IPS-18a (cell line): ENCODE measurements around the gene ATG101.

ENCODE experiments used
- H3K27ac ChIP-seq: one replicate; pipeline ENCODE4 v1.5.1; 2013; ENCODE audit warnings: low read length
- H3K27me3 ChIP-seq: one replicate; pipeline ENCODE4 v1.6.1; 2013; ENCODE audit warnings: mild to moderate bottlenecking, low read length; ENCODE audit not compliant: control insufficient read depth, insufficient read depth
- H3K36me3 ChIP-seq: one replicate; pipeline ENCODE4 v1.6.1; 2013; ENCODE audit warnings: low read depth, low read length; ENCODE audit not compliant: control insufficient read depth
- H3K4me1 ChIP-seq: one replicate; pipeline ENCODE4 v1.6.1; 2013; ENCODE audit warnings: low read depth, low read length; ENCODE audit not compliant: control insufficient read depth
- H3K4me3 ChIP-seq: one replicate; pipeline ENCODE4 v1.5.1; 2013; ENCODE audit warnings: low read length
- H3K9ac ChIP-seq: one replicate; pipeline ENCODE4 v1.6.1; 2013; ENCODE audit warnings: mild to moderate bottlenecking, low read length, moderate library complexity
- H3K9me3 ChIP-seq: one replicate; pipeline ENCODE4 v1.6.1; 2013; ENCODE audit warnings: low read depth, low read length; ENCODE audit not compliant: control insufficient read depth

The ATG101 gene

DNA sequence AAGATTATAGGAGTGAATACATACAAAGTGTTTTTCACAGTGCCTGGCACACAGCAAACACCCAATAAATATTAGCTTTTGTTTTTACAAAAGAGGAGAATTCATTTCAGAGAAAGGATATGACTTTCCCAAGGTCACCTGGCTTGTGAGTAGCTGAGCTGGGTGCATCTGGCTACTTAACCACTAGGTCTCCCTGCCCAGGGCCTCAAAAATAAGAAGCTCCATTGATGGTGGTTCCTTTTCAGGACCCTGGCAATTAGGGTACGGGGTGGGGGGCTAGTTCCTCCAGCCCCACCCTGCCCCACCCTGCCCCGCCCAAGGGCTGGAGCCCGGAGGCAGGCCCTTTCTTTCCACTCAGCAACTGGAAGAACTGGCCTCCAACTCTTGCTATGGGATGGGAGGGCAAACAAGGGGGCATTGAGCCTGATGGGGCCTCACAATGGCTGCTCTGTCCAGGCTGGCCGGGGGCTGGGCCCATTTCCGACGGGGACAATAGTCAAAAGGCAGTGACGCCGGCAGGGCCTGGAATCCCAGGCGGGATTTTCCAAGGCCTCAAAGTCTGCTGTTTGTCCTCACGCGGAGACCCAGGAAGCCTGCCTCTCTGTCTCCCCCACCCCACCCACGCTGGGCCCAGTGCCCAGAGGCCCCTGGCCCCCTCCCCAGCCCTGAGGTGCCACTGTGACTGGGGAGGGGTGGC, 8.2 kb upstream of the ATG101 start:
- H3K4me3 ChIP-seq = no peak overlapping the region
- no peaks in the 10 kb centered on the region for H3K27me3 ChIP-seq
- H3K4me1 ChIP-seq = no peaks in the 10 kb centered on the region
- H3K9ac ChIP-seq = no peak overlapping the region
- no peak overlapping the region for H3K27ac ChIP-seq
- H3K9me3 ChIP-seq = no peaks in the 10 kb centered on the region
- H3K36me3 ChIP-seq = peaks cover 14% of the 10 kb centered on the region

DNA sequence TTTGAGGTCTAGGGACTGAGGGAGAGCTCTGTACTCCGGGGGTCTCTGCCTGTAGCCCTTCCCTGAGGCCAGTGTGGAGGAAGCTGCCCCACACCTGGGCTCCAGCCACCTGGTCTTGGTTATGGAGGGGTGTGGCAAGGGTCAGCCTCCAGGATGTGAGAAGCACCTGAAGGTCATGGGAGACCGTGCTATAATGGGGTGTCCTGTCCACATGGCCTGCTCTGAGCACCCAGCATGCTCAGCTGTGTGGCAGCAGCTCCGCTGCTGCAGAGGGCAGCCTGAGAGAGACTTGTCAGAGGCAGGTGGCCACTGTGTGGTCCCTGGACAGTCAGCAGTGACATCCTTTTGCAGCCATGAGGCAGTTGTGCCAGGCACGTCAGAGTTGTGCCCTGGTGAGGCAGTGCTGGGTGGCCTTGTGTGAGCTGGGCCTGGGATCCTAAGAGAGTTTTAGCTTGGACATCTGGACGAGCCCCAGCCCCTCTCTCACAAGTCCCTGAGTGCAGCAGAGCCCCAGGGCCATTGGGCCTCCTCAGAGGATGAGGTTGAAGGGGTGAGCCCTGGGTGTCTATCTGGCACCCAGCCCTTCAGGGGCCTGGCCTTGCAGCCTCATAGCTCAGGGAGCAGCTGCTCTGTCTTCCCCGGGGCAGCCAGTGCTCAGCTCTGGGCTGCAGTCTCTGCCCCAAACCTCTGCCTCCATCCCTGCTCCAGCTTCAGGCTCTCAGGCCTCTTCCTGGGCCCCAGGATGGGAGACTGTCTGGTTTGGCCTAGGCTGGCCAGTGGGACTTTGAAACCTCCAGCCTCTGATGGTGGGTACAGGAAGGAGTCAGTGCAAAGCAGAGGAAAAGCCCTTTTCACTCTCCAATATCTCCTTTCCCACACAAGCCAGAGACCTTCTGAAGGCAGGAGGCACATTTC, 7.4 kb upstream of the ATG101 start:
- Histone ChIP-seq H3K4me1 (no peaks in the 10 kb centered on the region), H3K9me3 (no peaks in the 10 kb centered on the region), H3K9ac (no peak overlapping the region), H3K4me3 (no peak overlapping the region), H3K27me3 (no peaks in the 10 kb centered on the region), H3K36me3 (peaks cover 7% of the 10 kb centered on the region), H3K27ac (no peak overlapping the region)

DNA sequence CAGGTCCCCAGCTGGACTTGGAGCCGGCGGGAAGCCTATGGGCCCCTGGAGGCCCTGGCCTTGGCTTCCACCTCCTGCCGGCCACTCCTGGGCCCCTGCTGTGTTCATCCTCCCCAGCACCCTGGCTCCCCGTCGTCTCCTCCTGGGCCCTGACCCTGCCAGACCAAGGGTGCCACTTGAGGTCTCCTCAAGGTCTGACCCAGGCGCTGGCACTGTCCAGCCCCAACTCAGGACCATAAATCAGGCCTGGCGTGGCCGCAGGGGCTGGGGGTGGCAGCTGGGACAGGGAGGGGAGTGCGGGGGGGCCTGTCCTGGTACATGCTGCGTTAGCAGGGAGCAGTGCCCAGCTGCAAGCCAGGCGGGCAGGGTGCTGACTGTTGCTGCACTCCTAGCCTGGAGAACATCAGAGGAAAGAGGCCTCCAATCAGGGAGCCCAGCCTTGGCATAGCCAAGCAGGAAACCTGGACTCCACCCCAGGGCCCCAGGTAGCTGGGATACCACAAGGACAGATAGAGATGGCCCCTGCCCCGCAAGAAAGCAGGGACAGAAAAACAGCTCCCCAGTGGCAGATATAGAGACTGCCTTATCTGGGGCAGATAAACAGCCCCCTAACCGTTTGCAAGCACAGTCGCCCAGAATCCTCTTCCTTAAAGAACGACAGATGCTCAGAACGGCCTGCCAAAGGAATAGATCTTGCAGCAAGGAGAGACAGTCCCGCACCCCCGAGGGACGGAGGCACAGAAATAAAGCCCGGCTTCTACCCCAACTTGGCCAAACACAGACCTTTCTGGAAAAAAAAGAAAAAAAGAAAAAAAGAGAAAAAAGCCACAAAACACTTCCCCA, 6.5 kb upstream of the ATG101 start:
- Histone ChIP-seq H3K4me3 (no peak overlapping the region), H3K9ac (no peak overlapping the region), H3K4me1 (no peaks in the 10 kb centered on the region), H3K27me3 (no peaks in the 10 kb centered on the region), H3K36me3 (peaks cover 7% of the 10 kb centered on the region), H3K27ac (no peak overlapping the region), H3K9me3 (no peaks in the 10 kb centered on the region)

DNA sequence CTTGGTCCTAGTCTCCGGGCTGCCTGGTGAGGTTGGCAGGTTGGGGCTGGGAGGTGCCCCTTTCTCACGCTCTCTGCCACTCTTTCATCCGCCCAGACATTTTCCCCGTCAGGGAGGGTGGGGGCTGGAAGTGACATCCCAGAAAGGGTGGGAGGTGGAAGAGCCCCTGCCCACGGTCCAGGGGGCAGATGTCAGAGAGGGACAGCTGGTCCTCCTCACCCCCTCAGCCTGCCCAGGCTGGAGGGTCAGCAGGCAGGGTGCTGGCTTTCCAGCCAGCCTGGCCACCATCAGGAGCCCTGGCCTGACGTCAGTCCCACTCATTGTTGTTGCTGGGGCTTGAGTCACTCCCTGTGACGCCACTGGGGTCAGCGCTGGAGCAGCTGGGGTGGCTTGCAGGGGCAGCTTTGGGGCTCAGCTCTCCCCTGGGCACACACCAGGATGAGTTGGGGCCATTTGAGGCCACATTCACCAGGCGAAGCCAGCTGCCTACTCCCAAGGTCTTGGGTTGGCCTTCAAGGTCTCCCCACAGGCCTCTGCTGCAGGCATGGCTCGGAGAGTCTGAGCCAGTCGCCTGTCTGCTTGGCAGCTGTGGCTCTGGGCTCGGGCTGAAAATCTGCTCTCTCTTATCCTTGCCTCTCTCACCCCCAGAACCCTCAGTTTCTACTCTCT, 5.7 kb upstream of the ATG101 start:
- no peak overlapping the region for H3K27ac ChIP-seq
- H3K36me3 ChIP-seq = peaks cover 3% of the 10 kb centered on the region
- H3K27me3 ChIP-seq = no peaks in the 10 kb centered on the region
- H3K9ac ChIP-seq = no peak overlapping the region
- no peak overlapping the region for H3K4me3 ChIP-seq
- no peaks in the 10 kb centered on the region for H3K9me3 ChIP-seq
- peaks cover 2% of the 10 kb centered on the region for H3K4me1 ChIP-seq

DNA sequence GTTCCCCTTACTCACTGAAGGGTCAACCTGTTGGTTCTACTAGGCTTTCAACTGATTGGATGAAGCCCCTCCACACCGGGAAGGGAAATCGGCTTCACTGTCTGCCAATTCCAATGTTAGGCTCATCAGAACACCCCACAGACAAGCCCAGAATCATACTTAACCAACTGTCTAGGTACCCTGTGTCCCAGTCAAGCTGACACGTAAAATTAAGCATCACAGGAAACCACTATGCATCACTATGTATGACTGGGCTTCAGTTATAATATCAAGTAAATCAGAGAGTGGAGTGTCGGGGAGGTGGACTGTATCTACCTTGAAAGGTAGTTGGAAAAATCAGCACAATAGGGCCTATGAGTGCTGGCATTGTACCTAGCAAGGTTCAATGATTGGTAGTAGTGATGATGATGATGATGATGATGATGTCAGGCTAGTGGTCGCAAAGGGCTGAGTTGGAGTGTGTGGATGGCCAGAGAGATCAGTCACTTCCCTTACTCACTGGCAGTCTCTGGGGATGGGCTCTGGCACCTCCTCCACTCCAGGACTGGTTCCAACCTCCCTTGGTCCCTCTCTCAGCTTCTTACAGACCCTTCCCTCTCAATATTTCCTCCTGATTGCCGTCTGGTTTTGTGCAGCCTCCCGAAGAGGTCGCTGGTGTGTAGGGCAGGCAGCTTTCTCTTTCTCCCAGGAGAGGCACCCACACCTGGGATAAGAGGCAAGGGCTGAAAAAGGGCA, 3.3 kb upstream of the ATG101 start:
- Histone ChIP-seq H3K27me3 (no peaks in the 10 kb centered on the region), H3K36me3 (no peaks in the 10 kb centered on the region), H3K27ac (no peak overlapping the region), H3K4me1 (peaks cover 14% of the 10 kb centered on the region), H3K9me3 (no peaks in the 10 kb centered on the region), H3K4me3 (no peak overlapping the region), H3K9ac (no peak overlapping the region)

DNA sequence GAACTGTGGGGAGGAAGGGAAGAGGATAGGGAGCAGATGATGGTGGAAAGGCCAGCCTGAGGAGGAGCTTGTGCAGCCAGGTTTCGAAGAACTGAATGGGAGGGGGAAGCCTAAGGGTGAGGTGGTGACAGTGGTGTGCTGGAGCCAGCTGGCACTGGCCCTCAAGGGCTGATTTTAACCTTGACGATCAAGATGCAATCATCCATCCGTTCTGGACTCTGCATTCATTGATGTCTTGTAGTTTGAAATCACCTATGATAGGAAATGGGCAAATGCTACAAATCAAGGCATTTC, 2.8 kb upstream of the ATG101 start:
- peaks cover 14% of the 10 kb centered on the region for H3K4me1 ChIP-seq
- H3K27me3 ChIP-seq = no peaks in the 10 kb centered on the region
- H3K27ac ChIP-seq = no peak overlapping the region
- no peak overlapping the region for H3K9ac ChIP-seq
- no peak overlapping the region for H3K4me3 ChIP-seq
- no peaks in the 10 kb centered on the region for H3K9me3 ChIP-seq
- peaks cover 2% of the 10 kb centered on the region for H3K36me3 ChIP-seq

DNA sequence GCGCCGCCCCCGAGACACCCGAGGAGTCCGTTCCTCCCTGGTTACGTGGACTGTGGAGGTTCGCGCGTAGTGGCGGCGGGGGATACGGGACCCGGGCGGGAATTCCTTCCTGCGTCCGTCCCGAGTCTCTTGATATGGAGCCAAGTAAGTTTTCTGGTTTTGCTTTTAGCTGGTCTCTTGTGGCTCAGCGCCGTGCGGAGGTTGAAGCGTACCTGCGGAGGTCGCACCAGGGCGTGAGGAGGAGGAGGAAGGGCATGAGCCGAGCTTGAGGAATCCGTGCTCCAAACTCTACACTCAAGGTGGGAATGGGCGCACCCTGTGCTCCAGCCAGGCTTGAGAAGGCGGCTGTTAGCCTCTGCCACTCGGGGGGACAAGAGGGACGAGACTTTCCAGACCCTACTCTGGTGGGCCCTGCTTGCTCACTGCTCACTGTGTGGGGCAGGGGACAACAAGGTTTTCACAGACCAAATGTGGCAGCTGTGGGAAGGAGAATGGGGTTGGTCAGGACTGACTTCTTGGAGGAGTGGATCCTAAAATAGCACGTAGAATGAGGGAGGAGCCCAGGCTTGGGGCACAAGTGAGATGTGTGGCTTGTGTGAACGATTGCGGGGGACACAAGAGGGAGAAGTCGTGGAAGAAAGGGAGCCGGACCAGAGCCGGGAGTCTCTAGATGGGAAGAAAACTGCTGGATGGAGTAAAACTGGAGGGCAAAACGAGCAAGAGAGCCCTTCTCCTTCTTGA, 577 bp downstream of the ATG101 start:
- Histone ChIP-seq H3K36me3 (peaks cover 32% of the 10 kb centered on the region), H3K9me3 (no peaks in the 10 kb centered on the region), H3K4me1 (peaks cover 14% of the 10 kb centered on the region), H3K4me3 (peak overlapping the region; percentile 97), H3K27ac (peak overlapping the region; percentile 100), H3K27me3 (no peaks in the 10 kb centered on the region), H3K9ac (peak overlapping the region; percentile 95)

DNA sequence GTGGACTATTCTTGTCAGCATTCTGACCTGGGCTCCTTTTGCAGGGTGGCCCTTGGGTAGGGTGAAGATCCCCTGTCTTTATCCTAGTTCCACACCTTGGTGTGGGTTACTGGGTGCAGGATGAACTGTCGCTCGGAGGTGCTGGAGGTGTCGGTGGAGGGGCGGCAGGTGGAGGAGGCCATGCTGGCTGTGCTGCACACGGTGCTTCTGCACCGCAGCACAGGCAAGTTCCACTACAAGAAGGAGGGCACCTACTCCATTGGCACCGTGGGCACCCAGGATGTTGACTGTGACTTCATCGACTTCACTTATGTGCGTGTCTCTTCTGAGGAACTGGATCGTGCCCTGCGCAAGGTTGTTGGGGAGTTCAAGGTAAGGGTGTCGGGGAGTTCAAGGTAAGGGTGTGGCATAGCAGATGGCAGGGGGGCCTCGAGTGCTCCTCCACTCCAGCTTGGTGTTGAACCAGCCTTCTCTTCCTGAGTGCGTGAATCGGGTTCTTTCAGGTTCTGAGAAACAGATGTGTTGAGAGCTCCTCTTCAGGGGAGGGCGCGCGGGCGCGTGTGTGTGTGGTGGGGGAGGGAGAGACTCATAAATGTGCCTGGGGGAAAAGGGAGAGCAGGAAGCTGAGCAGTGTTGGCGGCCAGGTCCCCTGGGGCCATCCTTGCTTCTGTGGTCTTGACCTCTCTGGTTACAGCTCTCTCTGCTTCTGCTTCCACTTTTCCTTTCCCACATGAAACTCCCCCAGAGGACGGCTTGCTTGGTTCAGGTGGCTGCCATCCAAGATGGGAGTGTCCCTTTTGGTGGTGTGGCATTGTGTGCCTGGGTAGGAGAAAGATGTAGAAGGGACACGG, 4.0 kb downstream of the ATG101 start:
- H3K36me3 ChIP-seq = peaks cover 61% of the 10 kb centered on the region
- no peak overlapping the region for H3K9ac ChIP-seq
- H3K4me3 ChIP-seq = no peak overlapping the region
- peaks cover 14% of the 10 kb centered on the region for H3K4me1 ChIP-seq
- H3K27ac ChIP-seq = no peak overlapping the region
- no peaks in the 10 kb centered on the region for H3K9me3 ChIP-seq
- H3K27me3 ChIP-seq = no peaks in the 10 kb centered on the region

DNA sequence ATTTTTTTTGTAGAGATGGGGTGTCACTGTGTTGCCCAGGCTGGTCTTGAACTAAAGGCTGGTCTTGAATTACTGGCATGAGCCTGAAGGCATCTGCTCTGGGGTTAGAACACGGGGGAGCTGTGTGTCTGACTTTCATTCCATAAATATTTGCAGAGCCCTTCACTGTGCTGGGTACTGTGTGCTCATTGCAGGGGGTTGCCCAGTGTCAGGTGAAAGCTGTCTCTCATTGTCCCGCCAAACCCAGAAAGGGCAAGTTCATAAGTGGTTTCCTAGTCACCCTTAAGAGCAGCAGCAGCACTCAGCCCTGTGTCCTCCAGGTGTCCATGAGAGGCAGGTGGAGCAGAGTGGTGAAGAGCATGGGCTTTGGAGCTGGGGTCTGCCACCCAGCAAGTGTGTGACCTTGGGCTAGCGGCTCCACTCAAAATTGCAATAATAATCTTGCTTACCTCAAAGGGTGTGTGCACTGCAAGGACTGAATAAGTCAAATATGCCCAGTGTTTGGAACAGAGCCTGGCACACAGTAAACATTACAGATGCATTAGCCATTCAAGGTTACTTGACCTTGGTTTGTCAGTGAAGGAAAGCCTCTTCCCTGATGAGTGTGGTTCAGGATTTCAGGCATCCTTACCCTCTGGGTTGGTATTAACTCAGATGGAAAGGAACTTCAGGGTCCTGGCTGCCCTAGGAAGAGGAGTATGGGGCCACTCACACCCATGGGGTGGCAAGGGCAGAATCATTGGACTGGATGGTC, 5.4 kb downstream of the ATG101 start:
- H3K9me3 ChIP-seq = no peaks in the 10 kb centered on the region
- peaks cover 9% of the 10 kb centered on the region for H3K4me1 ChIP-seq
- H3K9ac ChIP-seq = no peak overlapping the region
- no peak overlapping the region for H3K27ac ChIP-seq
- H3K27me3 ChIP-seq = no peaks in the 10 kb centered on the region
- no peak overlapping the region for H3K4me3 ChIP-seq
- peaks cover 66% of the 10 kb centered on the region for H3K36me3 ChIP-seq
